WI38 (cell line): ENCODE results near the gene FRMD4A.

ENCODE experiments used
- H3K4me3 ChIP-seq: 2 replicates; pipeline ENCODE4 v1.5.1; 2011; ENCODE audit warnings: low read depth, mild to moderate bottlenecking, control low read depth, low read length
- CTCF ChIP-seq: IDR thresholded peaks from 2 replicates; pipeline ENCODE4 v1.5.1; 2012; ENCODE audit warnings: low read depth, mild to moderate bottlenecking, control low read depth, low read length

Gene FRMD4A

GRCh38 chr10:13887761-13888160 lies 443.0 kb downstream of the FRMD4A start:
- no peak overlapping the region for H3K4me3 ChIP-seq
- no peak for TF ChIP-seq CTCF

- no peak for TF ChIP-seq CTCF
- H3K4me3 ChIP-seq, result no peak overlapping the region
Observed at GRCh38 chr10:13885238-13885990, 445.3 kb downstream of the FRMD4A start.

- H3K4me3 ChIP-seq, result no peak overlapping the region
- TF ChIP-seq CTCF, result no peak
Observed at GRCh38 chr10:13883636-13884444, 446.9 kb downstream of the FRMD4A start.

GRCh38 chr10:13882119-13882711 lies 448.5 kb downstream of the FRMD4A start:
- H3K4me3 ChIP-seq, result peak overlapping the region; percentile 27; the same call in 1 of the 2 replicates
- no peak for TF ChIP-seq CTCF

- no peak overlapping the region for H3K4me3 ChIP-seq
- no peak for TF ChIP-seq CTCF
Observed at GRCh38 chr10:13880760-13881159, 450.0 kb downstream of the FRMD4A start.

GRCh38 chr10:13877154-13877909 lies 453.4 kb downstream of the FRMD4A start:
- H3K4me3 ChIP-seq, result no peak overlapping the region
- no peak for TF ChIP-seq CTCF
